Fibroblast of mammary gland (primary cell): ENCODE data around the gene CNTN6.

ENCODE experiments used
- DNase-seq: peaks from one replicate; pipeline ENCODE4 v3.0.0-alpha.2; 2010; ENCODE audit warnings: low read depth
- H3K4me3 ChIP-seq: 2 replicates; pipeline ENCODE4 v1.5.1; 2011; ENCODE audit warnings: low read depth, mild to moderate bottlenecking, low read length, moderate library complexity; ENCODE audit not compliant: control insufficient read depth
- TF ChIP-seq, protein P1 (sequence below): conservative IDR thresholded peaks from 2 replicates; pipeline ENCODE4 v1.5.1; 2011; ENCODE audit warnings: low read depth, low read length, inconsistent platforms; ENCODE audit not compliant: control insufficient read depth, insufficient read depth

CNTN6 gene

DNA sequence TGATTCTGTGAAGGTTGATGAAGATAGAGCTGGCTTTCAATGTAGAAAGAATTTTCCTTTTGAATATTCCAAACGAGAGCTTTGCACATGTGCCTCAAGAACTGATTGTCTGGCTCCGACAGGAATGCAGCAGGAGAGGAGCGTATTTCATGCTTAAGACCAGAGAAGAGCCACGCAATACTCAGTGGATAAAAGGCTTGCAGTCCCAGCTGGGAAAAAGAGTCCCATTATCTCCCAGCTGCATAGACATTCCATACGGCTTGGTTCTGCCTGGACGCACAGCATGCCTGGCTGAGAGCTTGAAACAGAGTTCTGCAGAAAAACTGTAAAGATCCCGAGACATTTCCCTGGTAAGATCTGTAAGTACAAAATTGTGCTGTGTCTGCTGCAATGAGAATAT lies at the start of gene CNTN6:
TSS of gene CNTN6 (plus strand) at position 254 of the 400 bp plus-strand sequence. CDS start 54,985 bp downstream, outside the sequence.
- H3K4me3 ChIP-seq, result no peak within 1 kb of the TSS
- TF ChIP-seq, protein P1, sequence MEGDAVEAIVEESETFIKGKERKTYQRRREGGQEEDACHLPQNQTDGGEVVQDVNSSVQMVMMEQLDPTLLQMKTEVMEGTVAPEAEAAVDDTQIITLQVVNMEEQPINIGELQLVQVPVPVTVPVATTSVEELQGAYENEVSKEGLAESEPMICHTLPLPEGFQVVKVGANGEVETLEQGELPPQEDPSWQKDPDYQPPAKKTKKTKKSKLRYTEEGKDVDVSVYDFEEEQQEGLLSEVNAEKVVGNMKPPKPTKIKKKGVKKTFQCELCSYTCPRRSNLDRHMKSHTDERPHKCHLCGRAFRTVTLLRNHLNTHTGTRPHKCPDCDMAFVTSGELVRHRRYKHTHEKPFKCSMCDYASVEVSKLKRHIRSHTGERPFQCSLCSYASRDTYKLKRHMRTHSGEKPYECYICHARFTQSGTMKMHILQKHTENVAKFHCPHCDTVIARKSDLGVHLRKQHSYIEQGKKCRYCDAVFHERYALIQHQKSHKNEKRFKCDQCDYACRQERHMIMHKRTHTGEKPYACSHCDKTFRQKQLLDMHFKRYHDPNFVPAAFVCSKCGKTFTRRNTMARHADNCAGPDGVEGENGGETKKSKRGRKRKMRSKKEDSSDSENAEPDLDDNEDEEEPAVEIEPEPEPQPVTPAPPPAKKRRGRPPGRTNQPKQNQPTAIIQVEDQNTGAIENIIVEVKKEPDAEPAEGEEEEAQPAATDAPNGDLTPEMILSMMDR, result no peak
- DNase-seq, result no peak

DNA sequence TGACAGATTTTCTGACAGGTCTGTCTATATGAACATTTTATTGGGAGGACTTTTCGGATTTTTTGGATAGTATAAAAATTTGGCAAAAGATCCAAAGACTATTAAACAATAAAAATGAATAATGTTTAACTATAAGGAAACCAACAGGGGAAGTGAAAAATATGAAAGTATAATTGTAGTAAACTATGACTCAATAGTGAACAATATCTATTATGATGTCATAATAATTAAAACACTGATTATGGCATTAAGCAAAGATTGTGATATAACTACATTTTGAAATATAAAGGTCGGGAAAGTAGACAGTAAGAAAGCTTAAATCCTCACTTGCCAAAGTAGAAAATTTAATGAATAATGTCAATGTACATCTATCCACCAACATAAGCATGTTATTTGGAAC lies 44.3 kb upstream of the CNTN6 start:
- TF ChIP-seq, protein P1, result no peak
- DNase-seq, result no peak

DNA sequence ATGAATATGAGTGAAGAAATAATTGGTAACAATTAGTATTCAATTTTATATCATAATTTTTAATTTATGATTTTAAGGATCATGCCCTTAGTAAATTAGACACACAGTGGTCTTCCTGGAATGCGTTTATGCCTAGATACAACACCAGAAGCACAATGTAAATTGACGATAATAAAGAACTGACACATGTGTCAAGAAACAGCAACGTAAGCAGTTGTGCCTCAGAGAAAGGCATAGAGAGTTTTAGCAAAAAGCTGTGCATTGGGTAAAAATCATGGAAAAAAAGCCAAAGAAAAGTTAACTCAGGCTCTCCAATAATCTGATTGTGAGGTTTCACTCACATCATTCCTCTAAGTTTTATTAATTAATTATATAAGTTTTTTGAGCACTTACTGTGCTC lies 37.0 kb upstream of the CNTN6 start:
- TF ChIP-seq, protein P1, result no peak
- no peak for DNase-seq
- no peak overlapping the region for H3K4me3 ChIP-seq

More for the DNA sequence above, 44.3 kb upstream of the CNTN6 start:
- H3K4me3 ChIP-seq, result no peak overlapping the region

DNA sequence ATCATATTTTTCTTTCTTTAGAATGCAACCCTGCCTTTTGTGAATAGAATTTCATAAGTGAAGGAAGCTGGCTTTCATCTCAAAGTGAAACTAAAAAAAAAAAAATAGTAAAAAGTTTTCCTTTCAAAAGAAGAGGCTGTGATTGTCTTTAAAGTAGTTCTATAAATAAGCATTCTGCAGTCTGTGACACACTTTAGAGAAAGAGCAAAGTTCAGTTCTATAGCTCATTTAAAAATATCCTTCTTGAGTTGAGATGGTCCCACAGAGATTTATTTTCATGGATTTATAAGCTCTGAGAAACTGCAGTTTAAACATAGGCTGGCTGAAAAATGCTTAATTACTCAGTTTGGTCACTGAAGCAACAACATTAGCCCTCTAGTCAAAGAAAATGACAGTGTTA lies 36.1 kb upstream of the CNTN6 start:
- TF ChIP-seq, protein P1, result no peak
- no peak for DNase-seq
- H3K4me3 ChIP-seq, result no peak overlapping the region

DNA sequence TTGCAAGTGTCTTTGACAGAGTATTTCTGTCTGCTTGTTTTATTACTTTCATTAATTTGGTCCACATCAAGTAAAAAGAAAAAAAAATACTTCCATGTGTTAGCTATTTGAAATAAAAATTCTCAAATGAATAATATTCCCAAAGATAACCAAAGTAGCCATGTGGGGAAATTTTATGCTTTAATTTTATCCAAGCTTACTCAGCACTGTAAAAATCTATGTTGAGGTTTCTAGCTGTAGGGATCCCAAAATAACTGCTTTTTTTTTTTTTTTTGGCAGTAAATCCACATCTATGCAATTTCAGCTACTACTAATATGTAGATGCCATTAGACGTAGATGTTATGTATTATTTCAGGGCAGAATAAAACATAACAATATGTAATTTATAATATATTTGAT lies 35.4 kb upstream of the CNTN6 start:
- TF ChIP-seq, protein P1, result no peak

DNA sequence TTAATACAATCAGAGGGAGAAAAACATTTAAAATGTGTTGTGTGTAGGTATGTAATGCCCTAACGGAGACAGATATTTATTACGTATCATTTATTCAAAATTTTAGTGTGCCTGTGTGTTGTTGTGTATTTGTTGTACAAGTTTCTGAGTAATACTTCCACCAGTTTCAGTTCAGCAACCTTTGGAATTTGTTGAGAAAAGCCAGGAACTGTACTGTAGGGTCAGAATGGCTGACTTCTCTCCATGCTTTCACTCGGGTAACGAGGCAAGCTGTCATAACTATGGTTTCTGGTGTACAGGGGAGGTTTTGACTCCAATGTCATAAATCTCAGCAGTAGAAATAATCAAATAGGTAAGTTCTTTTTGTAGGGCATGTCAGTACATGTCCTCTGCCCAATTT lies 23.8 kb upstream of the CNTN6 start:
- H3K4me3 ChIP-seq, result no peak overlapping the region
- TF ChIP-seq, protein P1, result no peak
- DNase-seq, result no peak

More for the DNA sequence above, 35.4 kb upstream of the CNTN6 start:
- no peak for DNase-seq
- no peak overlapping the region for H3K4me3 ChIP-seq

DNA sequence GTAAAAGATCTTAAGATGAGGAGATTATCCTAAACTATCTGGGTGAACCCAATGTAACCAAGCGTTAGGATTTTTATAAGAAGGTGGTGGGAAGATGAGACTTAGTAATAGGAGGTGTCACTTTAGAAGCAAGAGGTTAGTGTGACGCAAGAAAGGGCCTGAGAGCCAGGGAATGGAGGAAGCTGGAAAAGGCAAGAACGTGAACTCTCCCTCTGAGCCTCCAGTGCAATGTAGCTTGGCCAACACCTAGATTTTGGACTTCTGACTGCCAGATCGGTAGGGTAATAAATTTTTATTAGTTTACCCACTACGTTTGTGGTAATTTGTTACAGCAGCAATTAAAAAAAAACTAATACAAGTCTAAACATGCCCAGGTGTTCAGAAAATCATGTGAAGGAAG lies 20.8 kb upstream of the CNTN6 start:
- DNase-seq, result no peak
- H3K4me3 ChIP-seq, result no peak overlapping the region
- TF ChIP-seq, protein P1, result no peak
